ENCODE results near the gene CLDN9. TPM values are rescaled to one million over a fixed set of nuclear protein-coding genes. Genes with fewer than 3 reads are reported as not detected.

The CLDN9 gene
- total RNA-seq, 2 donors from 2014 or later: 4.7 to 11.2 TPM

GRCh38 chr16:3025032-3026002 is 12.6 kb downstream of the CLDN9 start:
- no peak for TF ChIP-seq CTCF (IDR thresholded peaks at IDR 0.05)
- TF ChIP-seq POLR2A (IDR thresholded peaks at IDR 0.05): peak in 1 of 3 donors; percentile 23
- H3K9me3 ChIP-seq: no peaks in the 10 kb centered on the region
- no peak overlapping the region for H3K27ac ChIP-seq
- intact Hi-C loops (cut with DNase I): no loop called here
- no peak overlapping the region for H3K4me3 ChIP-seq
- 81 to 87% methylated on average over 12 to 18 of the region's 18 CpGs for WGBS, 2 donors
- ATAC-seq (no peak), DNase-seq (peak in 1 of 4 donors; percentile 46)
- H3K36me3 ChIP-seq (replicated peaks in 1 of 2; ENCODE audit: insufficient read depth in 1 of 2, low read depth in 2 of 2): peaks cover 0 to 9% of the 10 kb centered on the region in 2 donors
- H3K27me3 ChIP-seq: no peaks in the 10 kb centered on the region
- peaks cover 67% of the 10 kb centered on the region for H3K4me1 ChIP-seq

- TF ChIP-seq CTCF (IDR thresholded peaks at IDR 0.05) (no peak), POLR2A (IDR thresholded peaks at IDR 0.05) (peak in 1 of 3 donors; percentile 5)
- ATAC-seq (no peak), DNase-seq (no peak)
- intact Hi-C loops (cut with DNase I): no loop called here
- H3K36me3 ChIP-seq (replicated peaks in 1 of 2; ENCODE audit: insufficient read depth in 1 of 2, low read depth in 2 of 2): peaks cover 0 to 9% of the 10 kb centered on the region in 2 donors
- H3K4me1 ChIP-seq: peaks cover 69% of the 10 kb centered on the region
- H3K27me3 ChIP-seq: no peaks in the 10 kb centered on the region
- no peak overlapping the region for H3K4me3 ChIP-seq
- no peak overlapping the region for H3K27ac ChIP-seq
- WGBS, 2 donors: 85 to 91% methylated on average over 8 of the region's 8 CpGs
- no peaks in the 10 kb centered on the region for H3K9me3 ChIP-seq
These were observed 13.3 kb downstream of the CLDN9 start for GRCh38 chr16:3026003-3026378.

- no peak overlapping the region for H3K4me3 ChIP-seq
- H3K9me3 ChIP-seq: no peaks in the 10 kb centered on the region
- WGBS, 2 donors: 90 to 94% methylated on average over 17 to 24 of the region's 24 CpGs
- peaks cover 0 to 9% of the 10 kb centered on the region in 2 donors for H3K36me3 ChIP-seq (replicated peaks in 1 of 2; ENCODE audit: insufficient read depth in 1 of 2, low read depth in 2 of 2)
- peak in 2 of 4 donors; percentile 37 to 49 for DNase-seq
- no peak for TF ChIP-seq POLR2A (IDR thresholded peaks at IDR 0.05)
- no peaks in the 10 kb centered on the region for H3K27me3 ChIP-seq
- H3K27ac ChIP-seq: no peak overlapping the region
- ATAC-seq: no peak
- intact Hi-C loops (cut with DNase I): no loop called here
- H3K4me1 ChIP-seq: peaks cover 71% of the 10 kb centered on the region
These were observed 14.1 kb downstream of the CLDN9 start for GRCh38 chr16:3026609-3027488.

- Histone ChIP-seq H3K9me3 (no peaks in the 10 kb centered on the region), H3K27ac (peak overlapping the region in 2 of 4 donors; percentile 79 to 84), H3K4me1 (peaks cover 71% of the 10 kb centered on the region), H3K36me3 (replicated peaks in 1 of 2; ENCODE audit: insufficient read depth in 1 of 2, low read depth in 2 of 2) (peaks cover 0 to 9% of the 10 kb centered on the region in 2 donors), H3K4me3 (no peak overlapping the region), H3K27me3 (no peaks in the 10 kb centered on the region)
- DNase-seq: no peak
- intact Hi-C loops (cut with DNase I): no loop called here
- TF ChIP-seq POLR2A (IDR thresholded peaks at IDR 0.05) (no peak), CTCF (IDR thresholded peaks at IDR 0.05) (no peak)
- WGBS, 2 donors: 77 to 86% methylated on average over 7 to 8 of the region's 8 CpGs
- ATAC-seq: no peak
These were observed 14.7 kb downstream of the CLDN9 start for GRCh38 chr16:3027489-3027795.
